ENCODE results near the gene SMARCD2. TPM values are rescaled to one million over a fixed set of nuclear protein-coding genes. Genes with fewer than 3 reads are reported as not detected.
"Not testable (repeated sequence)": the region's sequence is repeated elsewhere in the genome, so short reads cannot be mapped to it uniquely, and the experiment has no call there.

The SMARCD2 gene
- total RNA-seq, 1 experiment from 2014 or later, result 103 TPM

DNA sequence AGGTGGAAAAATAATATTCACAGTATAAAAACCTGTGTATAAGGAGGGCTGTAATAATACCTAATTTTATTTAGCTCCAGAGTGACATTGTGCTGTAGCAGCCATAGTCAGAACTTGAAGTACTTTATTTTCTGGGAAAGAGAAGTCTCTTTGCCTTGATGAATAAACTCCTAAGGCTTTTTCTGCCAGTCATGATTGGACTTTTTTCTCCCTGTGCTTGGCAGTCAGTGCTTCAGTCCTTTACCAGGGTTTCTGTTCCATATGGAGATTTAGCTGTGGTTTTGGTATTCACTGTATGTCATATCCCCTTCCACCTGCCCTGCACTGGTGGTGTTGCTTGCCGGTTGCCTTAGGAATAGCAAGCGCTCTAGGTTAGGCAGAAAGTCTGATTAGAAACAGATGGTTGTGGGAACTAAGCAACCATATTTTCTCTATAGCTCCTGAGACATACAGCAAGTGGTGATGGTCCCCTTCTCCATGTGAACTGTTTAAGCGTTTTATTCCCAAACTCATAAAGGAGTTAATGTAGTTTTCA lies 43.8 kb downstream of the SMARCD2 start:
- H3K4me2 ChIP-seq (ENCODE audit: low read depth, low read length, poor library complexity, severe bottlenecking), result no peak overlapping the region
- no peaks in the 10 kb centered on the region for H3K4me1 ChIP-seq (ENCODE audit: low read length)
- no peaks in the 10 kb centered on the region for H3K9me3 ChIP-seq (ENCODE audit: low read length)
- H3K9ac ChIP-seq (ENCODE audit: low read length), result no peak overlapping the region
- H3K27me3 ChIP-seq (ENCODE audit: low read length), result no peaks in the 10 kb centered on the region
- no peaks in the 10 kb centered on the region for H3K9me2 ChIP-seq (replicated peaks; ENCODE audit: insufficient read depth, low read length)
- H4K20me1 ChIP-seq (ENCODE audit: insufficient read depth, low read depth, low read length), result 0 out of 2 replicates have a peak, but pooled peaks cover 3% of the 10 kb centered on the region
- H3K27ac ChIP-seq (ENCODE audit: low read length), result no peak overlapping the region
- H3K79me2 ChIP-seq (ENCODE audit: low read length), result peaks cover 77% of the 10 kb centered on the region
- no peak overlapping the region for H3K4me3 ChIP-seq (ENCODE audit: low read length)
- DNase-seq, result no peak
- no peak overlapping the region for H2AFZ ChIP-seq (ENCODE audit: low read length)
- peaks cover 81% of the 10 kb centered on the region for H3K36me3 ChIP-seq (ENCODE audit: insufficient read depth, low read length)

DNA sequence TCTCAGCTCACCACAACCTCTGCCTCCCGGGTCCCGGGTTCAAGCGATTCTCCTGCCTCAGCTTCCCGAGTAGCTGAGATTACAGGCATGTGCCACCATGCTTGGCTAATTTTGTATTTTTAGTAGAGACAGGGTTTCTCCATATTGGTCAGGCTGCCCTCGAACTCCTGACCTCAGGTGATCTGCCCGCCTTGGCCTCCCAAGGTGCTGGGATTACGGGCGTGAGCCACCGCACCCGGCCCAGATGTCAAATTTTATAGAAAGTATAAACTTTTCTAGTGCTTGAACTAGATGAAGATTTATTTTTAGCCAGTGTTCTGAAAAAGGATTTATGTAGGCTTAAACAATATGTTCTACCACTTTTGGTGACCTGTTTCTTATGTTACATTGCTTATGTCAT lies 46.1 kb downstream of the SMARCD2 start:
- H2AFZ ChIP-seq (ENCODE audit: low read length); DNase-seq; H3K9me3 ChIP-seq (ENCODE audit: low read length); H3K4me3 ChIP-seq (ENCODE audit: low read length); H3K9me2 ChIP-seq (replicated peaks; ENCODE audit: insufficient read depth, low read length); H3K27ac ChIP-seq (ENCODE audit: low read length); H3K4me2 ChIP-seq (ENCODE audit: low read depth, low read length, poor library complexity, severe bottlenecking); H3K4me1 ChIP-seq (ENCODE audit: low read length); H3K27me3 ChIP-seq (ENCODE audit: low read length); H3K9ac ChIP-seq (ENCODE audit: low read length); H4K20me1 ChIP-seq (ENCODE audit: insufficient read depth, low read depth, low read length): not testable (repeated sequence)
- H3K79me2 ChIP-seq (ENCODE audit: low read length), result peaks cover 89% of the 10 kb centered on the region
- peaks cover 88% of the 10 kb centered on the region for H3K36me3 ChIP-seq (ENCODE audit: insufficient read depth, low read length)

DNA sequence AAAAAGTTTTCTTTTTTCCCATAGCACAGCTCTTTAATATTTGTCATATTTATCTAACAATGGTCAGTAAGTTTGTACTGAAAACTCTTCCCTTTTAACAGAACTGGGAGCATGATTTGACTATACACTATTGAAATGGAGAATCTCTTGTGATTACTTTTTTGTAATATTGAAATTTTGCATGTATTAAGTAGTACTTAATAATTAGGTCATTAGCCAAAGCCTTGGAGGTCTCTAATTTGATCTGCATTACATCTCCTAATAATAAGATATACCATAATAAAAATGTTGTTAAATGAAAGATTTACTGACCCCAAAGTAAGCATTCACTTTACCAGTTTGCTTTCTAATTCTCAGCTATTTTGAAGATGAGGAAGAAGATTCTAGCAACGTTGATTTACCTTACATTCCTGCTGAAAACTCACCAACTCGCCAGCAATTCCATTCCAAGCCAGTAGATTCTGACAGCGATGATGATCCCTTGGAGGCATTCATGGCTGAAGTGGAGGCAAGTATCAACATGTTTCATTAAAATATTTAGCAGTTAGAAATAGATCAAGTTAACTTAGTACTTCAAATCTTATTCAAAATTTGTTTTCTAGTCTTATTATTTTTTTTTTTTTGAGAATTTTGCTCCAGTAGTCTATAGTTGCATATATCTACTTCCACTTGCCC lies 50.3 kb downstream of the SMARCD2 start:
- Histone ChIP-seq H3K27ac (ENCODE audit: low read length) (no peak overlapping the region), H4K20me1 (ENCODE audit: insufficient read depth, low read depth, low read length) (0 out of 2 replicates have a peak, but pooled peaks cover 4% of the 10 kb centered on the region), H3K9me2 (replicated peaks; ENCODE audit: insufficient read depth, low read length) (no peaks in the 10 kb centered on the region), H3K9ac (ENCODE audit: low read length) (no peak overlapping the region), H3K9me3 (ENCODE audit: low read length) (no peaks in the 10 kb centered on the region), H3K4me2 (ENCODE audit: low read depth, low read length, poor library complexity, severe bottlenecking) (no peak overlapping the region), H3K4me1 (ENCODE audit: low read length) (no peaks in the 10 kb centered on the region), H3K79me2 (ENCODE audit: low read length) (peaks cover 91% of the 10 kb centered on the region), H2AFZ (ENCODE audit: low read length) (no peak overlapping the region), H3K4me3 (ENCODE audit: low read length) (no peak overlapping the region), H3K36me3 (ENCODE audit: insufficient read depth, low read length) (peaks cover 75% of the 10 kb centered on the region), H3K27me3 (ENCODE audit: low read length) (no peaks in the 10 kb centered on the region)
- no peak for DNase-seq

DNA sequence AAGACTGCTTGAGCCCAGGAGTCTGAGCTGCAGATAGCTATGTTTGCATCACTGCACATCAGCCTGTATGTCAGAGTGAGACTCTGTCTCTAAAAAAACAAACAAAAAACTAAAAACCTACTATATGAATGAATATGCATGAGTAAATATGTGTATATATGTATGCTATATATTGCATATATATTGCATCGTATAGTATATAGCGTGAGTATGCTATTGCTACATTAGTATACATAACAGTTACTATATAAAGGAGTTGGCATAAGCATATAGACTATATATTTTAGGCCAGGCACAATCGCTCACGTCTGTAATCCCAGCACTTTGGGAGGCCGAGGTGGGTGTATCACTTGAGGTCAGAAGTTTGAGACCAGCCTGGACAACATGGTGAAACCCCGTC lies 52.4 kb downstream of the SMARCD2 start:
- Histone ChIP-seq H3K79me2 (ENCODE audit: low read length) (peaks cover 93% of the 10 kb centered on the region), H3K4me3 (ENCODE audit: low read length) (no peak overlapping the region), H3K4me2 (ENCODE audit: low read depth, low read length, poor library complexity, severe bottlenecking) (no peak overlapping the region), H2AFZ (ENCODE audit: low read length) (no peak overlapping the region), H3K9ac (ENCODE audit: low read length) (no peak overlapping the region), H3K9me3 (ENCODE audit: low read length) (no peaks in the 10 kb centered on the region), H3K27ac (ENCODE audit: low read length) (no peak overlapping the region), H3K9me2 (replicated peaks; ENCODE audit: insufficient read depth, low read length) (no peaks in the 10 kb centered on the region), H3K36me3 (ENCODE audit: insufficient read depth, low read length) (peaks cover 74% of the 10 kb centered on the region), H3K4me1 (ENCODE audit: low read length) (no peaks in the 10 kb centered on the region), H3K27me3 (ENCODE audit: low read length) (no peaks in the 10 kb centered on the region), H4K20me1 (ENCODE audit: insufficient read depth, low read depth, low read length) (peaks cover 16% of the 10 kb centered on the region)
- DNase-seq, result no peak

DNA sequence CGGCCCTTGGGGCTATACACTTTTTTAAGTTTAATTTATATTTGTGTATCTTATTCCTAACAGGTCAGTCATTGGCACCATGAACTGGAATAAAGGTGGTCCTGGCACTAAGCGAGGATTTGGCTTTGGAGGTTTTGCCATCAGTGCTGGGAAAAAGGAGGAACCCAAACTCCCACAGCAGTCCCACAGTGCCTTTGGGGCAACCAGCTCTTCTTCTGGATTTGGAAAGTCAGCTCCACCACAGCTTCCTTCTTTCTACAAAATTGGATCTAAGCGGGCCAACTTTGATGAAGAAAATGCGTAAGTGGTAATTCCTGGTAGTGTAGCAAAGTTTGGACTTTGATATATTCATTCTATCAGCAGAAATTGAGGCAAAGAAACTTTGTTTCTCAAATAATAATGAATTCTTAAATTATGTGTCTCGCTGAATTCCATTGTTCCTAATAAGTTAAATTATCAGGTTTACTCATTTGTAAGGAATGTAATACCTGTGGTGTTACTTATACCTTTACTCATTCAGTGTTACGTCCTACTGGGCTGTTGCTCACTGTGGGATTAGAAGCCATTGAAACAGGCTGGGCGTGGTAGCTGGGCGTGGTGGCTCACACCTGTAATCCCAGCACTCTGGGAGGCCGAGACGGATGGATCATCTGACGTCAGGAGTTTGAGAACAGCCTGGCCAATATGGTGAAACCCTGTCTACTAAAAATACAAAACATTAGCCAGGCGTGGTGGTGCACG lies 55.3 kb downstream of the SMARCD2 start:
- Histone ChIP-seq H3K4me2 (ENCODE audit: low read depth, low read length, poor library complexity, severe bottlenecking) (no peak overlapping the region), H3K4me1 (ENCODE audit: low read length) (peaks cover 7% of the 10 kb centered on the region), H3K27ac (ENCODE audit: low read length) (no peak overlapping the region), H3K9me2 (replicated peaks; ENCODE audit: insufficient read depth, low read length) (no peaks in the 10 kb centered on the region), H3K4me3 (ENCODE audit: low read length) (no peak overlapping the region), H3K36me3 (ENCODE audit: insufficient read depth, low read length) (peaks cover 69% of the 10 kb centered on the region), H4K20me1 (ENCODE audit: insufficient read depth, low read depth, low read length) (peaks cover 37% of the 10 kb centered on the region), H3K9me3 (ENCODE audit: low read length) (no peaks in the 10 kb centered on the region), H3K27me3 (ENCODE audit: low read length) (no peaks in the 10 kb centered on the region), H3K9ac (ENCODE audit: low read length) (no peak overlapping the region), H3K79me2 (ENCODE audit: low read length) (peaks cover 98% of the 10 kb centered on the region), H2AFZ (ENCODE audit: low read length) (no peak overlapping the region)
- DNase-seq, result no peak

DNA sequence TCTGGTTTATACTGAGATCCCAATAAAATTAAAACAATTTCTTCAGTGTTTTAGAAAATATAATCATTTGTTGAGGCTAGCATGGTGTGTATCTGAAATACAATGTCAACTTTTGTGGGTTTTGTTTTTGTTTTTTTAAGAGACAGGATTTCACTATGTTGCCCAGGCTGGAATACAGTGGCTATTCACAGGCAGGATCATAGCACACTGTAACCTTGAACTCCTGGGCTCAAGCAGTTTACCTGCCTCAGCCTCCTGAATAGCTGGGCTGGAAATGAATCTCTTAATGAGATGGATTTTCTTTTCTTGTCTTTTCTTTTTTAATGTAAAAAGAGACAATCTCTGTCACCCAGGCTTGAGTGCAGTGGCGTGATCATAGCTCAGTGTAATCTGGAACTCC lies 56.4 kb downstream of the SMARCD2 start:
- Histone ChIP-seq H3K79me2 (ENCODE audit: low read length) (peaks cover 96% of the 10 kb centered on the region), H3K4me1 (ENCODE audit: low read length) (peaks cover 14% of the 10 kb centered on the region), H3K4me3 (ENCODE audit: low read length) (no peak overlapping the region), H3K9me3 (ENCODE audit: low read length) (no peaks in the 10 kb centered on the region), H3K27me3 (ENCODE audit: low read length) (no peaks in the 10 kb centered on the region), H3K9me2 (replicated peaks; ENCODE audit: insufficient read depth, low read length) (no peaks in the 10 kb centered on the region), H4K20me1 (ENCODE audit: insufficient read depth, low read depth, low read length) (peaks cover 39% of the 10 kb centered on the region), H2AFZ (ENCODE audit: low read length) (no peak overlapping the region), H3K36me3 (ENCODE audit: insufficient read depth, low read length) (peaks cover 60% of the 10 kb centered on the region), H3K4me2 (ENCODE audit: low read depth, low read length, poor library complexity, severe bottlenecking) (no peak overlapping the region), H3K9ac (ENCODE audit: low read length) (no peak overlapping the region), H3K27ac (ENCODE audit: low read length) (no peak overlapping the region)
- DNase-seq, result no peak

DNA sequence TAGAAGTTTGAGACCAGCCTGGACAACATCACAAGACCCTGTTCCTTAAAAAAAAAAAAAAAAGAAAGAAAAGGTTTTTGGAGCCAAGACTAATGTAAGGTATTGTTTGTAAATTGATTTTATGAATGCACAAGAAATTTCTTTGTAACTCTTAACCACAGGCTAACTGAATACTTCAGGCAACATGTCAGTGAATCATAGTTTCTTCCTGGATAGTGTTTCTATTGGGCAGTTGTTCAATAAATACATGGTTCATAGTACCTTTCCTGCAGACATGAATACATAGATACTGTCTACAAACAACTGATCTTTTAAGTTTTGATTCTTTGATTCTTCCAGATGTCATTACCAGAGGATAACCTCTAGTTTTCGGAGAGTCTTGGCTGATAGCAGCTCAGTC lies 56.9 kb downstream of the SMARCD2 start:
- Histone ChIP-seq H3K36me3 (ENCODE audit: insufficient read depth, low read length) (peaks cover 56% of the 10 kb centered on the region), H2AFZ (ENCODE audit: low read length) (no peak overlapping the region), H3K4me3 (ENCODE audit: low read length) (no peak overlapping the region), H3K79me2 (ENCODE audit: low read length) (peaks cover 98% of the 10 kb centered on the region), H3K4me2 (ENCODE audit: low read depth, low read length, poor library complexity, severe bottlenecking) (no peak overlapping the region), H4K20me1 (ENCODE audit: insufficient read depth, low read depth, low read length) (peaks cover 44% of the 10 kb centered on the region), H3K27ac (ENCODE audit: low read length) (no peak overlapping the region), H3K9me3 (ENCODE audit: low read length) (no peaks in the 10 kb centered on the region), H3K9me2 (replicated peaks; ENCODE audit: insufficient read depth, low read length) (no peaks in the 10 kb centered on the region), H3K27me3 (ENCODE audit: low read length) (no peaks in the 10 kb centered on the region), H3K9ac (ENCODE audit: low read length) (no peak overlapping the region), H3K4me1 (ENCODE audit: low read length) (peaks cover 19% of the 10 kb centered on the region)
- DNase-seq, result no peak

DNA sequence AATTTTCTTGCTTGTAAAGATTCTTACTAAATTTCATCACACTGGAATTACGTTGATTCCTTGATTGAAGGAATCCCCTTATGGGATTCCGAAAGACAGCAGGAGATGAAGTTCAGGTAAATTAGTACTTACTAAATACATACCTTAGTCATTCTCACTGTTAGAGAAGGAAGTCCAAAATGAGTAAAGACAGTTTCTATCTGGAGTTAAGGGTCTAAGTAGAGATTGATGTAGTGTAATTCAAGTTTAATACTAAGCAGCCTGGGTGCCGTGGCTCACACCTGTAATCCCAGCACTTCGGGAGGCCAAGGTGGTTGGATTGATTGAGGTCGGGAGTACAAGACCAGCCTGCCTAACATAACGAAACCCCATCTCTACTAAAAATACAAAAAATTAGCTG lies 59.0 kb downstream of the SMARCD2 start:
- Histone ChIP-seq H3K9ac (ENCODE audit: low read length) (no peak overlapping the region), H2AFZ (ENCODE audit: low read length) (no peak overlapping the region), H4K20me1 (ENCODE audit: insufficient read depth, low read depth, low read length) (peaks cover 57% of the 10 kb centered on the region), H3K9me3 (ENCODE audit: low read length) (no peaks in the 10 kb centered on the region), H3K4me3 (ENCODE audit: low read length) (no peak overlapping the region), H3K4me1 (ENCODE audit: low read length) (peaks cover 27% of the 10 kb centered on the region), H3K9me2 (replicated peaks; ENCODE audit: insufficient read depth, low read length) (no peaks in the 10 kb centered on the region), H3K79me2 (ENCODE audit: low read length) (peaks cover 98% of the 10 kb centered on the region), H3K27ac (ENCODE audit: low read length) (no peak overlapping the region), H3K4me2 (ENCODE audit: low read depth, low read length, poor library complexity, severe bottlenecking) (no peak overlapping the region), H3K36me3 (ENCODE audit: insufficient read depth, low read length) (peaks cover 56% of the 10 kb centered on the region; the same call in 1 of the 2 replicates), H3K27me3 (ENCODE audit: low read length) (no peaks in the 10 kb centered on the region)
- DNase-seq, result no peak

Data from Karpas-422 (cell line).